DOHH2 (cell line): Measurements from ENCODE around the gene MAB21L3.

ENCODE experiments used
- H3F3A ChIP-seq: fragments of 200-600 bp; sonication (generic), shearing (Covaris generic); 2 replicates; pipeline ENCODE4 v1.6.0; 2016; ENCODE audit warnings: antibody characterized with exemption, mild to moderate bottlenecking; ENCODE audit not compliant: control insufficient read depth, insufficient read depth
- H3K27ac ChIP-seq: fragments of 200-600 bp; sonication (generic); 2 replicates; pipeline ENCODE4 v1.5.1; 2014; ENCODE audit warnings: low read depth, mild to moderate bottlenecking, low read length, moderate library complexity
- H3K27me3 ChIP-seq: fragments of 200-600 bp; sonication (generic); 2 replicates; pipeline ENCODE4 v1.6.1; 2014; ENCODE audit warnings: mild to moderate bottlenecking, low read length, mixed read lengths; ENCODE audit not compliant: control insufficient read depth
- H3K36me3 ChIP-seq: fragments of 200-600 bp; sonication (generic); 2 replicates; pipeline ENCODE4 v1.6.1; 2014; ENCODE audit warnings: mild to moderate bottlenecking, low read length, moderate library complexity, mixed read lengths; ENCODE audit not compliant: control insufficient read depth
- H3K4me1 ChIP-seq: fragments of 200-600 bp; sonication (generic); 2 replicates; pipeline ENCODE4 v1.6.1; 2014; ENCODE audit warnings: mild to moderate bottlenecking, low read length, mixed read lengths; ENCODE audit not compliant: control insufficient read depth
- H3K4me2 ChIP-seq: fragments of 200-600 bp; sonication (generic); 2 replicates; pipeline ENCODE4 v1.6.0; 2014; ENCODE audit warnings: mild to moderate bottlenecking, low read length, moderate library complexity
- H3K4me3 ChIP-seq: fragments of 200-600 bp; sonication (generic); 2 replicates; pipeline ENCODE4 v1.5.1; 2014; ENCODE audit warnings: mild to moderate bottlenecking, low read length, mixed read lengths
- H3K79me2 ChIP-seq: fragments of 200-600 bp; sonication (generic); 2 replicates; pipeline ENCODE4 v1.6.1; 2014; ENCODE audit warnings: mild to moderate bottlenecking, low read length, mixed read lengths; ENCODE audit not compliant: control insufficient read depth
- H3K9me2 ChIP-seq: fragments of 200-600 bp; sonication (generic); replicated peaks from 2 replicates; pipeline ENCODE4 v1.6.1; 2014; ENCODE audit warnings: mild to moderate bottlenecking, low read length, mixed read lengths; ENCODE audit not compliant: control insufficient read depth
- H3K9me3 ChIP-seq: fragments of 200-600 bp; sonication (generic); 2 replicates; pipeline ENCODE4 v1.6.1; 2014; ENCODE audit warnings: antibody characterized with exemption, low read length, mixed read lengths; ENCODE audit not compliant: control insufficient read depth, insufficient read depth
- H4K20me1 ChIP-seq: fragments of 200-600 bp; sonication (generic); 2 replicates; pipeline ENCODE4 v1.6.0; 2014; ENCODE audit warnings: low read depth, mild to moderate bottlenecking, antibody characterized with exemption, low read length, moderate library complexity; ENCODE audit not compliant: control insufficient read depth, insufficient read depth
- CTCF ChIP-seq: fragments of 200-600 bp; sonication (generic); IDR thresholded peaks from one replicate; pipeline ENCODE4 v1.5.1; 2014; ENCODE audit warnings: antibody characterized with exemption, mild to moderate bottlenecking, low read depth, low read length; ENCODE audit not compliant: poor library complexity, severe bottlenecking
- EZH2phosphoT487 ChIP-seq: fragments of 200-600 bp; sonication (generic); IDR thresholded peaks from 2 replicates; pipeline ENCODE4 v1.6.1; 2017; ENCODE audit warnings: borderline replicate concordance, mild to moderate bottlenecking, antibody characterized with exemption, low read length, moderate library complexity, mixed read lengths

The MAB21L3 gene

GRCh38 chr1:116131866-116132605 lies 20.8 kb downstream of the MAB21L3 start:
- no peaks in the 10 kb centered on the region for H3K79me2 ChIP-seq
- TF ChIP-seq CTCF: no peak
- no peak overlapping the region for H3K27ac ChIP-seq
- H4K20me1 ChIP-seq: no peaks in the 10 kb centered on the region
- H3K4me2 ChIP-seq: no peak overlapping the region
- no peaks in the 10 kb centered on the region for H3K9me2 ChIP-seq
- no peaks in the 10 kb centered on the region for H3K9me3 ChIP-seq
- no peaks in the 10 kb centered on the region for H3F3A ChIP-seq
- H3K36me3 ChIP-seq: no peaks in the 10 kb centered on the region
- H3K4me1 ChIP-seq: no peaks in the 10 kb centered on the region
- no peaks in the 10 kb centered on the region; the same call in 1 of the 2 replicates for H3K27me3 ChIP-seq
- no peak overlapping the region for H3K4me3 ChIP-seq

GRCh38 chr1:116133696-116134475 lies 22.7 kb downstream of the MAB21L3 start:
- peak; percentile 57 for TF ChIP-seq CTCF
- no peak for TF ChIP-seq EZH2phosphoT487
- Histone ChIP-seq H3K4me2 (no peak overlapping the region), H3K4me3 (no peak overlapping the region), H3K27ac (no peak overlapping the region), H4K20me1 (no peaks in the 10 kb centered on the region), H3K36me3 (no peaks in the 10 kb centered on the region), H3F3A (no peaks in the 10 kb centered on the region), H3K79me2 (no peaks in the 10 kb centered on the region), H3K9me3 (no peaks in the 10 kb centered on the region), H3K9me2 (no peaks in the 10 kb centered on the region), H3K4me1 (peaks cover 4% of the 10 kb centered on the region), H3K27me3 (no peaks in the 10 kb centered on the region; the same call in 1 of the 2 replicates)

GRCh38 chr1:116134476-116134773 lies 23.2 kb downstream of the MAB21L3 start:
- H3K4me2 ChIP-seq: no peak overlapping the region
- H3K9me2 ChIP-seq: no peaks in the 10 kb centered on the region
- no peaks in the 10 kb centered on the region for H3F3A ChIP-seq
- no peak overlapping the region for H3K4me3 ChIP-seq
- no peaks in the 10 kb centered on the region; the same call in 1 of the 2 replicates for H3K27me3 ChIP-seq
- no peaks in the 10 kb centered on the region for H4K20me1 ChIP-seq
- H3K9me3 ChIP-seq: no peaks in the 10 kb centered on the region
- H3K27ac ChIP-seq: no peak overlapping the region
- peaks cover 5% of the 10 kb centered on the region for H3K4me1 ChIP-seq
- no peaks in the 10 kb centered on the region for H3K36me3 ChIP-seq
- H3K79me2 ChIP-seq: no peaks in the 10 kb centered on the region
- TF ChIP-seq CTCF (no peak), EZH2phosphoT487 (no peak)
